LNCaP clone FGC (cell line): ENCODE measurements around the gene PNO1.

ENCODE experiments used
- DNase-seq: peaks from one replicate; pipeline ENCODE4 v3.0.0-alpha.2; 2011; ENCODE audit warnings: low read depth
- H3K4me3 ChIP-seq: 2 replicates; pipeline ENCODE4 v1.5.1; 2011; ENCODE audit warnings: mild to moderate bottlenecking, low read depth, low read length, control low read depth
- TF ChIP-seq, protein P1 (sequence below): IDR thresholded peaks from 2 replicates; pipeline ENCODE4 v1.5.1; 2012; ENCODE audit warnings: mild to moderate bottlenecking; ENCODE audit not compliant: control insufficient read depth, insufficient read depth; ENCODE audit errors: extremely low read depth

The PNO1 gene

DNA sequence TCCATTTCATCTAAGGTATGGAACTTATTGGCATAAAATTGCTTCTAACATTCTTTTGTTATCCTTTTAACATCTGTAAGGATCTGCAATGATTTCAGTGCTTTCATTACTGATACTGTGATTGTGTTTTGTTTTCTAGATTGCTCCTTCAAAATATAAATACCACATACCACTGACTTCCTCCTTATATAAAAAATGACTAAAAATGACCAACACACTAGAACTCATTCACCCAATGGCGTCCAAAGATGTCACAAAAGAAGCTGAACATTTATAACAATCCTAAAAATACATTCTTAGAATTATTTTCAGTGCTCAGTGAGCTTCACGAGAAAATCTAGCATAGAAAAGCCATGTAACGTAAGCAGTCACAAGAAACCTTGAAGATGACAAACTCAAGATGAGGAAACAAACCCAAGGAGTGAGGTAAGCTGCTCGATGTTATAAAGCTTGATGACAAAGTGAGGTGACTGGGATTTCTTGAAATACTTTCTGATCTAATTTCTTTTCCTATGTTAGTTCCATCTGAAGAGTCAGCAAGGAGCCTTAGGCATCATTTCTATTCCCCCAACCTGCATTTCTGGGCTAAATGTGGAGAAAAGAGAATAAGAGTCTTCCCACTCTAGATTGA, 42.6 kb downstream of the PNO1 start:
- no peak for DNase-seq
- TF ChIP-seq, protein P1, sequence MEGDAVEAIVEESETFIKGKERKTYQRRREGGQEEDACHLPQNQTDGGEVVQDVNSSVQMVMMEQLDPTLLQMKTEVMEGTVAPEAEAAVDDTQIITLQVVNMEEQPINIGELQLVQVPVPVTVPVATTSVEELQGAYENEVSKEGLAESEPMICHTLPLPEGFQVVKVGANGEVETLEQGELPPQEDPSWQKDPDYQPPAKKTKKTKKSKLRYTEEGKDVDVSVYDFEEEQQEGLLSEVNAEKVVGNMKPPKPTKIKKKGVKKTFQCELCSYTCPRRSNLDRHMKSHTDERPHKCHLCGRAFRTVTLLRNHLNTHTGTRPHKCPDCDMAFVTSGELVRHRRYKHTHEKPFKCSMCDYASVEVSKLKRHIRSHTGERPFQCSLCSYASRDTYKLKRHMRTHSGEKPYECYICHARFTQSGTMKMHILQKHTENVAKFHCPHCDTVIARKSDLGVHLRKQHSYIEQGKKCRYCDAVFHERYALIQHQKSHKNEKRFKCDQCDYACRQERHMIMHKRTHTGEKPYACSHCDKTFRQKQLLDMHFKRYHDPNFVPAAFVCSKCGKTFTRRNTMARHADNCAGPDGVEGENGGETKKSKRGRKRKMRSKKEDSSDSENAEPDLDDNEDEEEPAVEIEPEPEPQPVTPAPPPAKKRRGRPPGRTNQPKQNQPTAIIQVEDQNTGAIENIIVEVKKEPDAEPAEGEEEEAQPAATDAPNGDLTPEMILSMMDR: no peak
- no peak overlapping the region for H3K4me3 ChIP-seq

DNA sequence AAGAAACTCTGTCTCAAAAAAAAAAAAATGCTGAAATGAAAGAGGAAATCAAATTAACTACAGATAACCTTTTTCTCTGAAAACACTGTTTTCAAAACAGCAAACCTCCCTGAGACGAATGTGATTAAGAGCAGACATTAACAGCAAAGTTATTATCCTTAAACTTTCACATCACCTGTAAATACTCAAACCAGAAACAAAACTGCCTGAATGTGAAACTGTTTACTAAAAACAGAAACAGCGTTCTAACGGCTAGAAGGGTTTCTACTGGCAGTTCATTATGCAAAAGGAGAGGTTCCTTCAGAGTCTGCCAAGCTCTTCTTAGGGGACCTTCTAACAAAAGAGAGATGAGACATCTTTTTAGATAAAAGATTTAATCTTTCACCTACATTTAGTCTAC, 45.9 kb downstream of the PNO1 start:
- DNase-seq: no peak
- H3K4me3 ChIP-seq: no peak overlapping the region
- TF ChIP-seq, protein P1: no peak

DNA sequence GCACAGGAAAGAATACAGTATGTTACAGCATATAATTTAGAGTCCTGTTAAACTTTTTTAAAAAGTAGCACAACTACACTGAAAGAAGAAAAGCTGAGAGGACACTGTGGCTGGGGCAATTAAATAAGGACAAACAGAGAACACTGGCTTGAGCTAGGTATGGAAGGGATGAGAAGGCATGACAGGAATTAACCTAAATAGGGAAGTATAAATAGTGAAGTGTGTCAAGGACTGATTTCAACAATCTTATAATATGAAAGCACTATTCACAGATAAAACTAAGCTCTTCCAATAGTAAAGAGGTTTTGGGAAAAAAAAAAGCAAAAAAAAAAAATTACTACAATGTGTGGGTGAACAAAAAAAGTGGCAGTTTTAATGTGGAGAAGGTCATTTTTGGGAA, 49.1 kb downstream of the PNO1 start:
- TF ChIP-seq, protein P1: no peak
- DNase-seq: no peak
- H3K4me3 ChIP-seq: no peak overlapping the region

DNA sequence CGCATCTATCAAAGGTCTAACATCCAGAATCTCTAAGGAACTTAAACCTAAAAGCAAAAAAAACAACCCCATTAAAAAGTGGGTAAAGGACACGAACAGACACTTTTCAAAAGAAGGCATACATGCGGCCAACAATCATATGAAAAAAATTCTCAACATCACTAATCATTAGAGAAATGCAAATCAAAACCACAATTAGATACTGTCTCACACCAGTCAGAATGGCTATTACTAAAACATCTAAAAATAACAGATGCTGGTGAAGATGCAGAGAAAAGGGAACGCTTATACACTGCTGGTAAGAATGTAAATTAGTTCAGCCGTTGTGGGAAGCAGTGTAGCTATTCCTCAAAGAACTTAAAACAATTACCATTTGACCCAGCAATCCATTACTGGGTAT, 56.7 kb downstream of the PNO1 start:
- no peak for DNase-seq
- no peak overlapping the region for H3K4me3 ChIP-seq
- TF ChIP-seq, protein P1: no peak

DNA sequence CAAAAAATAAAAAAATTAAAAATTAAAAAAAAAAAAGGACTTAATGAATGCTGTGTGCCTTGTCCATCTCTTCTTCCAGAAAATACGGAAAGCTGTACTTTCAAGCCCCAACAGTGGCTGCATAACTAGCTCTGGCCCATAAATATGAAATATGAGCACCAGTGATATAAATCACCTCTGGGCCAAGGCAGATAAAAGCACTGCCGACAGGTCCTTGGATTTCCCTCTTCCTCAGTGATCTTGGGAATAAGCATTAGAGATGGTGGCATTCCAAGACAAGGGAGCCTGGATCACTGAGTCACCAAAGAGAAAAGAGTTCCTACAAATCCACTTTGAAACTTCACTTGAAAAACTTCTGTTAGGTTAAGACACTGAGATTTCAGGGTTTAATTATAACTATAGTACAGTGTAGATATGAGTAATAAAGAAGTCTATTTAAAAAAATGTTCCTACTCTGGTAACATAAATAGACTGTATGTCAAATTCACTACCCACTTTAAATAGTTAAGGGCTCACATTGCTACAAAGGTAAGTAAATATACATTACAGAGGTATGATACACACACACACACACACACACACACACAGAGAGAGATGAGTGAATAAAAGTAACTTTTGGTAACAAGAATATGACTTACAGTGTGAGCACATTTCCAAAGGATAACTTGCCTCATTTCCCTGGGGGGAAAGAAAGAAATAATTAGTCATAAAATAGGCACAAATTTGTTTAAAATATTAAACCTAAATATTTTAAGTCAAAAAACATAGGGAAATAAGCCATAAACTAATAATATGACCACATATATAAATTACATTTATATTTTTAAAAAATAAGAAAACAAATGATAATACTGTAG, 59.0 kb downstream of the PNO1 start:
- no peak for DNase-seq
- no peak overlapping the region for H3K4me3 ChIP-seq
- TF ChIP-seq, protein P1: no peak

DNA sequence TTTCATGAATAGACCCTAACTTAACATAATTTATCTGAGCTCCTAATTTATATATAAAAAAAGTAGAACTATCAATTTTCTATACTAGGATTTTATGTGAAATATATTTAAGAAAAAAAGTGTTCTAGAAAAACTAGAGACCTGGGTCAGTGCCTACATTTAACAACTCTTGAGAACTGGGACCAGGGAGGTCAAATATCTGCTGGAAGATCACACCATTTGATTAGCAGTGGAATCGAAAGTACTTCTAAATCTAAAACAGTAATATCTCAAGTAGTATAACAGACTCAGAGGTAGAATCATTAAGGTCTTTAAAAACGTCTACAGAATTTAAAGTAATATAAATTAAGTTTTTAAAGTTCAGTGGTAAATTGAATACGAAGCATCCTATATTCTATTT, 60.0 kb downstream of the PNO1 start:
- no peak for DNase-seq
- TF ChIP-seq, protein P1: no peak
- no peak overlapping the region for H3K4me3 ChIP-seq

DNA sequence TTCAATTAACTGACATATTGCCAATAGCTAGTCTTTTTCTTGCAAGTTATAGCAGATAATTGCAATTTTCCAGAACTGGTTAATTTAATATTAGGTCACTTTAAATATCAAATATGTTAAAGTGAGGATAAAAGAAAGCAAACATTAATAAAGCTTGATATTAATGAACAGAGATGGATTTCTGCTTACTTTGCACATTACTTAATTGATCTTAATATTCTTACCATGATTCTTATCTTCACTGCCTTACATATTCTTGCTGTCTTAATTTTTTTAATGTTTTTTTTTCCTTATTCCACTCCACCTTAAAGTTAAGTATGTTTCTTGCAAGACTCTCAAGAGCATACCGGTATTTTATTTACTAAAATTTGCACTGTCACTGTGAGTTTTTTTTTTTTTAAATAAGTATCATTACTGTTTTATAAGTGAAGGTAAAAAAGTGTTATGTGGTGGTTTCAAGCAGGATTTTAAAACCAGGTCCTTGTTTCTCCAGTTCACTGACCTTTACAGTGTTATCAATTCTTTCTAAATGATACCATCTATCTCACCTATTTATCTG, 60.7 kb downstream of the PNO1 start:
- H3K4me3 ChIP-seq: no peak overlapping the region
- TF ChIP-seq, protein P1: no peak
- DNase-seq: no peak
